ENCODE results near the gene B3GNT5.

- TF ChIP-seq E2F4 (CRISPR knock-in tag; IDR thresholded peaks at IDR 0.05; ENCODE audit: borderline replicate concordance, low read depth) (no peak), CTCF (IDR thresholded peaks at IDR 0.05) (no peak), ATF3 (CRISPR knock-in tag; conservative IDR thresholded peaks at IDR 0.05) (no peak), ZBTB21 (CRISPR knock-in tag; IDR thresholded peaks at IDR 0.05; ENCODE audit: borderline replicate concordance) (no peak), ZNF671 (CRISPR knock-in tag; IDR thresholded peaks at IDR 0.05) (no peak), NR1H2 (CRISPR knock-in tag; IDR thresholded peaks at IDR 0.05) (no peak), NR3C1 (CRISPR knock-in tag; conservative IDR thresholded peaks at IDR 0.05; ENCODE audit: low read depth) (no peak), ZNF396 (CRISPR knock-in tag; IDR thresholded peaks at IDR 0.05; ENCODE audit: borderline replicate concordance) (no peak), JUN (CRISPR knock-in tag; IDR thresholded peaks at IDR 0.05) (no peak)
Measured at GRCh38 chr3:183265157-183265642, 12.1 kb downstream of the B3GNT5 start.
